ENCODE results near the gene FBXO42. TPM values are rescaled to one million over a fixed set of nuclear protein-coding genes. Genes with fewer than 3 reads are reported as not detected.
A peak's percentile ranks its signal among the peaks of the same experiment; 100 is the strongest.

The FBXO42 gene
- total RNA-seq, 1 experiment from 2014 or later, result 11.4 TPM

DNA sequence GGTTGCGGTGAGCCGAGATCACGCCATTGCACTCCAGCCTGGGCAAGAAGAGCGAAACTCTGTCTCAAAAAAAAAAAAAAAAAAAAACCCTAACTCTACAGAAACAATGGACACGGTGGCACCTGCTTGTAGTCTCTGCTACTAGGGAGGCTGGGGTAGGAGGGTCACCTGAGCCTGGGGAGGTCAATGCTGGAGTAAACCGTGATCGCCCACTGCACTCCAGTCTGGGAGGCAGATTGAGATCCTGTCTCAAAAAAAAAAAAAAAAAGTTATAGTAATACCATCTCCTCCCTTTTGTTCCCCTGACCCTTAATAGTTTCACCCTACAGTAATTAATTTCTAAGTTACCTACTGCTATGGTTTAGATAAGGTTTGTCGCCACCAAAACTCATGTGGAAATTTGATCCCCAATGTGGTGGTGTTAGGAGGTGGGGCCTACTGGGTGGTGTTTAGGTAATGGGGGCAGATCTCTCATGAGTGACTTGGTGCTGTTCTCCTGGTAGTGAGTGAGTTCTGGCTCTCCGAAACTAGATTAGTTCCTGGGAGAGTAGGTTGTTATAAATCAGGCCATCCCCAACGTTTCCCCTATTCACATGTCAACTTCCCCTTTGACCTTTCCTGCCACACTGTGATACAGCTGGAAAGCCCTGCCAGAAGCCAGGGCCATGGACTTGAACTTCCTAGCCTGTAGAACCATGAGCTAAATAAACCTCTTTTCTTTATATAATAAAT, 9.8 kb downstream of the FBXO42 start:
- no peak for DNase-seq (ENCODE audit: low read depth)
- in situ Hi-C loops (cut with HindIII; ENCODE audit: low pct_unique_long_range_greater_than_20kb, low sequenced_read_pairs), result no loop called here

DNA sequence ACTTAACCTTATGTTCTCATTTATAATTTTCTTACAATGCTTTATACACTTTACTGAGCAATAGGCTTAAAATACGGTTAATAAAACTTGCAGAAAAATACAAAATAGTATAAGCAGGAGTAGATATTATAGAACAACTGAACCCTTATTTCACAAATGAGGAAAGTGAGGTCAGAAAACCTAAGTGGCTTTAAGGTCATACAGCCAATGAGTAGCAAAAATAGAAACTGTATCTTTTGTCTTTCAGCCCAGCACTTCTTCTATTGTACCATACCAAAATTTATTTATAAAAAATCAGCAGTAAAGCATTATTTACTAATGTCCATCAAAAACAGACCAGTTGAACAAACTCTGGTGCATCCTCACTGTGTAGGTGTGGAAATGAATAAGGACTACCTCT, 11.6 kb downstream of the FBXO42 start:
- DNase-seq (ENCODE audit: low read depth), result no peak
- in situ Hi-C loops (cut with HindIII; ENCODE audit: low pct_unique_long_range_greater_than_20kb, low sequenced_read_pairs), result no loop called here

DNA sequence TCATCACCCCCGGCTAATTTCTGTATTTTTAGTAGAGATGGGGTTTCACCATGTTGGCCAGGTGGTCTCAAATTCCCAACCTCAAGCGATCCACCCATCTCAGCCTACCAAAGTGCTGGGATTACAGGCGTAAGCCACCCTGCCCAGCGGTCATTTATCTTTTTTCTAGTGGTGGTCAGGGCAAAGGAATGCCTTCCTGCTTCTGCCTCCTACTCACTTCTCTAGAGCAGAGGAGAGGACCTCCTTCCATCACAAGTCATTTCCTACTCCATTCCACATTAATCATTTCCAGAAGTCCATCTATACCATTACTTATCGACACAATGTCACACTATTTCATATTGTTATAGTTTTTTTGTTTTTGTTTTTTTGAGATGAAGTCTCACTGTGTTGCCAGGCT, 13.3 kb downstream of the FBXO42 start:
- no peak for DNase-seq (ENCODE audit: low read depth)
- in situ Hi-C loops (cut with HindIII; ENCODE audit: low pct_unique_long_range_greater_than_20kb, low sequenced_read_pairs), result no loop called here

DNA sequence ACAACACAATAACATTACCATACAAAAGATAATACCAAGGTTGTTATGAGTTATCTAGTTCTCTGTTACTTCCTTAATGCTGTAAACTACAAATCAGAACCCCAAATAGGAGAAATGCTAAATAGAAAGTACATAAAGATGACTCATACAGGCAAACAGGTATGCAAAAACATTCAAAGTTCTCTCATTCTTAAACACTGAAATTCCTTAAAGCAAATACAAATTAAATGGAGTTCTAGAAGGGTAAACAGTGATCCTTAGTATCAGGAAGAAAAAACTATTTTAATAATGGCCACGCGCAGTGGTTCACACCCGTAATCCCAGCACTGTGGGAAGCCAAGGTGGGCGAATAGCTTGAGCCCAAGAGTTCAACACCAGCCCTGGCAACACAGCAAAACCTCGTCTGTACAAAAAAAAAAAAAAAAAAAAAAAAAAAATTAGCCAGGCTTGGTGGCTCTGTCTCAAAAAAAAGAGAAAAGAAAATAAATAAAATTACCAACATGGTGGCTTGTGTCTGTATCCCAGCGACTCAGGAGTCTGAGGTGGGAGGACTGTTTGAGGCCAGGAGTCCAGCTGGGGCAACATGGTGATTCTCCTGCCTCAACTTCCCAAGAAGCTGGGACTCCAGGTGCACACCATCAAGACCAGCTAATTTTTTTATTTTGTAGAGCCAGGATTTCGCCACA, 17.5 kb downstream of the FBXO42 start:
- no peak for DNase-seq (ENCODE audit: low read depth)
- in situ Hi-C loops (cut with HindIII; ENCODE audit: low pct_unique_long_range_greater_than_20kb, low sequenced_read_pairs), result no loop called here

DNA sequence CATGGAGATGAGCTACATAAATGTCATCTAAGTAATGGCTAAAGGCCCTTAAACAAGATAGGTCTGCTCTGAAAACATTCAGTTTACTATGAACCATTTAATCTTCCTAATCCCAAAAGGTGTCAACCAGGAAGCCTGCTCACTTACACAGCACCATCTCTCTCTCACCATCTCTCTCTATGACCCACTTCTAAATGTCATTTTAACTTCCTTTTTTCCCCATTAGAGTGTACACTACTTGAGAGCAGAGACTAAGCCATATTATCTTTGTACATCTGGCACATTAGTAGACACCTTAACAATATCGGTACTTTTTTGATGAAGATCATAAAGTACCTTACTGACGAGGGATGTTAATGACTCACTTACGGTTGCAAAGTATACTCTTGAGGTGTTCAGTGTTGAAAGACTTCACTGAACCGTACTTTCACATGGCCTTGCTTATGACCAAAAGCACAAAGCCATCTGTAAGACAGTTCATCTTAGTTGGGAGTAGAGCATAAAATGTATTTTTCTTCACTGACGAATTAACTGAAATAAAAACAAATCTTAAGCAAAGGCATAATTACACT, 25.4 kb downstream of the FBXO42 start:
- in situ Hi-C loops (cut with HindIII; ENCODE audit: low pct_unique_long_range_greater_than_20kb, low sequenced_read_pairs), result no loop called here
- no peak for DNase-seq (ENCODE audit: low read depth)

DNA sequence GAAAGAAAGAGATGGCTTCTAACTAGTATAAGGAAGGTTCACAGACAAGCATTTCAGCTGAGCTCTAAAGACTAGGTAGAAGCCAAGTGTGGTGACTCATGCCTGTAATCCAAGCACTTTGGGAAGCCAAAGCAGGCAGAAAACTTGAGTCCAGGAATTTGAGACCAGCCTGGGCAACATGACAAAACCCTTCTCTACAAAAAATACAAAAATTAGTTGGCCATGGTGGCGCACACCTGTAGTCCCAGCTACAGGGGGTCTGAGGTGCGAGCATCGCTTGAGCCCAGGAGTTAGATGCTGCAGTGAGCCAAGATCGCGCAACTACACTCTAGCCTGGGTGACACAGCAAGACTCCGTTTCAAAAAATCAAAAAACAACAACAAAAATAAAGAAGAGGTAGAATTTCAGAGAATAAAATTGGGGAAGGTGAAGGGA, 27.8 kb downstream of the FBXO42 start:
- in situ Hi-C loops (cut with HindIII; ENCODE audit: low pct_unique_long_range_greater_than_20kb, low sequenced_read_pairs), result no loop called here
- peak; percentile 30 for DNase-seq (ENCODE audit: low read depth)

DNA sequence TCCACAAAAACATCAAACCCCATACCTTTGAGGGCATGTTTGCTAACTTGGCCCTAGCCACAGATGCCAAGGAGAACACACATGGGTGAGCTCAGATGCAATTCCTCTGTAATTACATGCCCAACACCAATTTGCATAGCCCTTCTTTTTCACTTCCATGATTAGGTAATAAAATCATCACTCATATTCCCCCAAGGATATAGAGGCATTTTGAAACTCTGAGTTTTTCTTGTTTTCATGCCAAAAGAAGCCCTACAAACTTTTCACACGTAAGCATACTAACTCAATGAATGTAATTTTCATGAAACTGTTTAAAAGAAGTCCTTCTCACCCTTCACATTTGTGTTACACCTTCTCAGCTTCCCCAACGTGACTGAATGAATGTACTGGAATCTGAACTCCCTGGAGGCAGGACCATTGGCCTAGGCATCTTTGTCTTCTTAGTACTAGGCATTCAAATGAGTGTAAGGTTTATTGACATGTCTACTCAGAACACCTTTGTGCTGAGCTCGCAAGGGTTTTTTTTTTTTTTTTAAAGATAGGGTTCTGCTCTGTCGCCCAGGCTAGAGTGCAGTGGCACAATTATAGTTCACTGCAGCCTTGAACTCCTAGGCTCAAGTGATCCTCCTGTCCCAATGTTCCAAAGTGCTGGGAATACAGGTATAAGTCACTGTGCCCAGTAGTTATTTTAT, 31.0 kb downstream of the FBXO42 start:
- in situ Hi-C loops (cut with HindIII; ENCODE audit: low pct_unique_long_range_greater_than_20kb, low sequenced_read_pairs), result no loop called here

DNA sequence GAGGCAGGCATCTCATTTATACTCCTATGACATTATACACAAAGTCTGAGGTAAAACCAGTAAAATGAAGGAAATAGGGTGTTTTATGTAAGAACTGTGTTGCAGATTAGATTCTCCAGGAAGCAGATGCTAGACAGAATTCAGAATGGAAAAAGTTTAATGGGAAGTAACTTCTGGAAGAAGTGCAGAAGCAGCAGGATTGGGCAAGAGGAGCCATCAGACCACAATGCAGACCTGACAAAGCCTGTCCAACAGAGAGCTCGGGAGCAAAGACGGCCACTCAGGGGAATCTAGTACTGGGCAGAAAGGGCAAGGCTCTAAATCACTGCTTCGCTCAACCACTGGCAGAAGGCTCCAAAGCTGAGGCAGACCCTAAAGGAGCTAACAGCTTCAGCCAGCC, 33.7 kb downstream of the FBXO42 start:
- in situ Hi-C loops (cut with HindIII; ENCODE audit: low pct_unique_long_range_greater_than_20kb, low sequenced_read_pairs), result no loop called here
- no peak for DNase-seq (ENCODE audit: low read depth)

More for the DNA sequence above, 31.0 kb downstream of the FBXO42 start:
- DNase-seq (ENCODE audit: low read depth), result no peak

DNA sequence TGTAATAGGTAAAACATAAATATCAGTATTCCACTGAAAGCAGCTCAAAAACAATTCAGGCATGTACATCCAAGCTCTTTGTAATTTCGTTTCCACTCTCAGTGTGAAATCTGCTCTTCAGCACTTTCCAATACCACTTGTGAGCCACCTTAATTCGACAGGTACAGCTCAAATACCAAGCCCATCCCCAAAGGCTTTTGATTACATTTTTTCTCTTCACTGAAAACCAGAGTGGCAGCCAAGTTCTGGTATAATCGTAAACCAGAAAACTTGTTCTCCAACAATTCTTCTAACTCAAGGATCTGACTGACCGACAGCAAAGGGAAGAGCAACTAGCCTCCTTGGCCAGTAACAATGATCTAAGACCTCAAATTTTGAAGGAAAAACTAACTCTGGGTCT, 36.8 kb downstream of the FBXO42 start:
- DNase-seq (ENCODE audit: low read depth), result no peak
- in situ Hi-C loops (cut with HindIII; ENCODE audit: low pct_unique_long_range_greater_than_20kb, low sequenced_read_pairs), result no loop called here

DNA sequence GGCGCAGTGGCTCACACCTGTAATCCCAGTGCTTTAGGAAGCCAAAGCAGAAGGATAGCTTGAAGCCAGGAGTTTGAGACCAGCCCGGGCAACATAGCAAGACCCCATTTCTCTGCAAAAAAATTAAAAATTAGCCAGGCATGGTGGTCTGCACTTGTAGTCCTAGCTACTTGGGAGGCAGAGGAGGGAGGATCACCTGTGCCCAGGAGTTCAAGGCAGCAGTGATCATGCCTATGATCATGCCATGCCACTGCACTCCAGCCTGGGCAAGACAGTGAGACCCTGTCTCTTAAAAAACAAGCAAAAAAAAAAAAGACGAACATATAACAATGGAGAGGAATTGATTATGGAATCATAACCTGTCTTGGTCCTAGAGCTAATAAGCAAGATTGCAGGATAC, 45.1 kb downstream of the FBXO42 start:
- in situ Hi-C loops (cut with HindIII; ENCODE audit: low pct_unique_long_range_greater_than_20kb, low sequenced_read_pairs), result no loop called here
- no peak for DNase-seq (ENCODE audit: low read depth)

DNA sequence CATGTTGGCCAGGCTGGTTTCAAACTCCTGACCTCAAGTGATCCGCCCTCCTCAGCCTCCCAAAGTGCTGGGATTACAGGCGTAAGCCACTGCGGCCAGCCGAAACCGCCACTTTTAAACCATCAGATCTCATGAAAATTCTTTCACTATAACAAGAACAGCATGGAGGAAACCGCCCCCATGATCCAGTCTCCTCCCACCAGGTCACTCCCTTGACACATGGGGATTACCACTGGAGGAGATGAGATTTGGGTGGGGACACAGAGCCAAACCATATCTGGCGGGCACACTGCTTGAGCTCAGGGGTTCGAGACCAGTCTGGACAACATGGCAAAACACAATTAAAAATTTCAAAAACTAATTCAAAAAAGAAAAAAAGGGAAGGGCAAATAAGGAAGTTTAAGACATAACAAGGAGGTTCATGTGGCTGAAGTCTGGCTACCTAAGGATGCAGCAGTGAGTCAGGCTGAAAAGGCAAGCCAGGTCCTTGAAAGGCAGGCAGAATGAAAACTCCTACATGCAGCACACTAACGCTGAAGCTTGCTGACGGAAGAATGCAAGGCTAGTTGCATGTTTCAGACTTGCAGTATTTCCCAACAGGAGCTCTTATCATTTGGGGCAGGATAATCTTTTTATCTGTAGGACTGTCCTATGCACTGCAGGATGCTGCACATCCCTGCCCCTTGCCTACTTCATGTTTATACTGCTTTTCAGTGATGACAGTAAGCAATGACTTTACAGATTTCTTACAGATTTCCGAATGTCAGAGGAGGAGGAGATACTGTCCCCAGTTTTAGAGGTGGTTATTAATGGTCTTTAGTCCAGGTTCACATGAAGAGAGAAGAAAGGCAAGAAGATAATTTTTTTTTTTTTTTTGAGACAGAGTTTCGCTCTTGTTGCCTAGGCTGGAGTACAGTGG, 49.3 kb downstream of the FBXO42 start:
- in situ Hi-C loops (cut with HindIII; ENCODE audit: low pct_unique_long_range_greater_than_20kb, low sequenced_read_pairs), result no loop called here
- DNase-seq (ENCODE audit: low read depth), result no peak

DNA sequence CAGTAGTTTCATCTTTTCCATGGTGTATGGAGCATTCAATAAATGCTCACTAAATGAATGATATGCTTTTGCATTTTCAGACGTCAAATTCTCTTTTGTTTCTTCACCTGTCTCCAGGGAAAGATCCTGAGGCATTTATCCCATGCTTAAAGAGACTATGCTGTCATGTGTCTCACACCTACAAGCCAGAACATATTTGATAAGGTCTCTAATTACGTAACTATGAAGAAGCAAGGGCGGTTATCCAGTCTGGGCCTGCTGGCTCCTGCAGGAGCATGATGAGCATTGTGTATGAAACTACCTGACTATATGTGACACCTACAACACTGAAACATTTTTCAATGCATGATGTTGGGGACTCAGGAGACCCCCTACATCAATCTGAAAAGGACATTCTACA, 51.8 kb downstream of the FBXO42 start:
- in situ Hi-C loops (cut with HindIII; ENCODE audit: low pct_unique_long_range_greater_than_20kb, low sequenced_read_pairs), result no loop called here

DNA sequence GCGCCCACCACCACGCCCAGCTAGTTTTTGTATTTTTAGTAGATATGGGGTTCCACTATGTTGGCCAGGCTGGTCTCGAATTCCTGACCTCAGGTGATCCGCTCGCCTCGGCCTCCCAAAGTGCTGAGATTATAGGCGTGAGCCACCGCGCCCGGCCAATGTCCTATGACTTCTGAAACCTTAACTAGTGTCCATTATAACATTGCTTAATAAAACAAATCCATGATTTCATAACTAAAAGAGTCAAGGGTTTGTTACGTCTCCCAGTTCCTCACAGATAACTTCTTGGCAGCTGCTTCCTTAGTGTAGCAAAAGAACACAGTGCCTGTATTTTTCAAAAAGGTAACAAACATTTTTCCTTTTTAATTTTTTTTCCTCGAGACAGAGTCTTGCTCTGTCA, 53.6 kb downstream of the FBXO42 start:
- DNase-seq (ENCODE audit: low read depth), result no peak
- in situ Hi-C loops (cut with HindIII; ENCODE audit: low pct_unique_long_range_greater_than_20kb, low sequenced_read_pairs), result no loop called here

More for the DNA sequence above, 51.8 kb downstream of the FBXO42 start:
- no peak for DNase-seq (ENCODE audit: low read depth)

DNA sequence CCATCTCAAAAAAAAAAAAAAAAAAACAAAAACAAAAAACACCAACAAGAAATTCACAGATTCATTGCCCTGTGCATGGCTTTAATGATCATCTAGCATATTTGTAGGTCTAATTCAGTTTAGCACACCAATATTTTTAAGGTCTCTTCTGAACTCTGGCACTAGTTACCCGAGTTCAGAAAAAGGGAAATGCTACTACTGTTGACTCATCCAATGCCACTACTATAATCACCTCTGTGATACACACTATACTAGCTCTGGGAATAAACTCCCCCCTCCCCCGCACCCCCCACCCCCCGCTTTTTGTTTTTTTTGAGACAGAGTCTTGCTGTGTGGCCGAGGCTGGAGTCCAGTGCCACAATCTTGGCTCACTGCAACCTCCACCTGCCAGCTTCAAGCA, 55.6 kb downstream of the FBXO42 start:
- in situ Hi-C loops (cut with HindIII; ENCODE audit: low pct_unique_long_range_greater_than_20kb, low sequenced_read_pairs), result no loop called here

DNA sequence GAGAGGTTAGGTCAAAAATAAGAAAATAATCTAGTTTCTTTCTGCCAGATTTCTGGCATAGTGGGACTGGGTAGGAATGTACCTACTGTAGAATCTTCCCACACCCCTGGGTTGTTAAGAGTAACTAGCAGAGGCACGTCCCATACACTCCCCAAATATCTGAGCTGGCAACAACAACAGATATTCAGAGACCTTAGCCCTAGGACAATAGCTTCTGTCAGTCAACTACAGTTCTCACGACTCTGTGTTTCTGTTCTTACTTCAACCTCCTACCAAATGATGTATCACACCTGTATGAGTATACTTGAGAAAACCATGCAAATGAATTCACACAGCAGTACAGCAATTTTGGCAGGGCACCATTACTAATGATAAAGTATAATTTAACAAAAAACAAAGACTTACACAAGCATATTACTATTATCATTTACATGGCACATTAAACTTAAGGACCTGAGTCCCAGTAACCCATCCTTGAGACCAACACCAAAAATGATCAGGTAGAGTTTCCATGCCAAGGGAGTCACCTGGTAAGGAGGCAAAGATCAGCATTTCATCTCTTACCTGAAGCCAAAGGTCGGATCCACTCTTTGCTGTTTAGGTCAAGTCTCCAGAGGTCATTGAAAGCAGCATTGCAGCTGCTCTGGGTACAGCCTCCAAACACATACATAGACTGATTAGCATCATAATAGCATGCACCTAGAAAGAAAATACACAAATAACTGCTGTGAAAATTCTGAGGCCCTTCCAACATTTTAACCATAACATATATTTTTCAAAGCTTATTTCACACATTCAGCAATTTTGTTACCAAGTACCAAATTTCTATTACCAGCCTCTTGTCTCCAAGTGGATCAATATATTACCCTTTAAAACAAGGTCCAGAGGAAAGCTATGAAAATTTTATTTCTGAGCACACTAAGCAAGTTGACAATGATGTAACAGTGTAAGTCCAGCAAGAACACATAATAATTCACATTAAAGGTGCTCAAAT, 57.8 kb downstream of the FBXO42 start:
- DNase-seq (ENCODE audit: low read depth), result no peak
- in situ Hi-C loops (cut with HindIII; ENCODE audit: low pct_unique_long_range_greater_than_20kb, low sequenced_read_pairs), result no loop called here

More for the DNA sequence above, 55.6 kb downstream of the FBXO42 start:
- DNase-seq (ENCODE audit: low read depth), result no peak

DNA sequence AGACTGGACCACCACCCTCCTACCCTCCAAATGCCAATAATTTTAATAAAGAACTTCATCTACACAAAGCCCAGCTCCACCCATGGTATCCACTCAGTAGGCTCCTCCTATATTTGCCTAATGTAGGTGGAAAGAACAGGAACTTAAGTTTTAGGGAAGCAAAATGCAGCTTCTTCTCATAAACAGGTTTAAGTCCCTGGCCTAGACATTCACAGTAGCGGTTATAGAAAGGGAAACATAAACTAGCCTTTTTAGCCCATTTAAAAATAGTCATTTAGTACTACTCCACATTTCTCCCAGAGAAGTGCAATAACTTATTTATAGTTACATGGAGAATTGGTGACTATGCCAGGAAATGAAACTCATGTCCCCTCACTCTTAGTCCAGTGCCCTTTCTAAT, 58.7 kb downstream of the FBXO42 start:
- no peak for DNase-seq (ENCODE audit: low read depth)
- in situ Hi-C loops (cut with HindIII; ENCODE audit: low pct_unique_long_range_greater_than_20kb, low sequenced_read_pairs), result no loop called here

DNA sequence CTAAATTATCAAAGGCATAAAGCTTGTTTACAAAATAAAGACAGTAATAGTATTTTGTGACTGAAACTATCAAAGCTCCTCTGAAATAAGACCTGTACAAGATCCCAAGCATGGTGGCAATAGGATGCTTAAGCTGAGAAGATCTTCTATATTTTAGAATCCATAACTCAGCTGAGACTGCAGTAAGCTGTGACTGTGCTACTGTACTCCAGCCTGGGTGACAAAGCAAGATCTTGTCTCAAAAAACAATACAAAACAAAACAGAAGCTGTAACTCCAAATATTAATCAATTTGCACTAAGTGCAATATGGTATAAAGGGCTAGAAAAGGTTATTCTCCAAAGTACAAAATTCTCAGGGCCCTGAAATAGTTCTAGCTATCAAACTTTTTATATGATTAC, 59.5 kb downstream of the FBXO42 start:
- in situ Hi-C loops (cut with HindIII; ENCODE audit: low pct_unique_long_range_greater_than_20kb, low sequenced_read_pairs), result no loop called here
- no peak for DNase-seq (ENCODE audit: low read depth)
